Measurements from ENCODE around the gene CALML4. TPM values are rescaled to one million over a fixed set of nuclear protein-coding genes. Genes with fewer than 3 reads are reported as not detected.

Gene CALML4
- total RNA-seq, 1 donor from 2014 or later = 22.7 TPM

DNA sequence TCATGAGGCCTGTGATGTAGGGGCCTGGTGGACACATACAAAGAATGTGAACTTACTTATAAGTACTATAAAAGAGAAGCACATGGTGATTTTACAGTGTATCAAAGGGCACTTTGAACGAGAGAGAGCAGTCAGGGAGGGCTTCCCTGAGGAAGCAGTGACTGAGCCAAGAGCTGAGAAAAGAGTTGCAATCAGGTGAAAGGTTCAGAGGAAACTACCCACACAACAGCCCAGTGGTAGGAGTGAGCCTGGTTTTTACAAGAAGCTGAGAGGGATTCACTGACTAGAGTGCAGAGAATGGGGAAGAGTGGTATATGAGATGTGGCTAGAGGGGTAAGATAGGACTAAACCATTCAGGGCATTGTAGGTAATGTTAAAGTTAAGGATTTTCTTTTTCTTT lies 57.1 kb downstream of the CALML4 start:
- no peak overlapping the region for H3K4me2 ChIP-seq
- no peaks in the 10 kb centered on the region for H3K27me3 ChIP-seq
- H3K4me1 ChIP-seq = no peaks in the 10 kb centered on the region
- H3K4me3 Mint-ChIP-seq = no peak overlapping the region
- TF ChIP-seq EZH2phosphoT487 (IDR thresholded peaks at IDR 0.05) (no peak), EZH2 (IDR thresholded peaks at IDR 0.05) (no peak)
- TF ChIP-seq, protein P1, sequence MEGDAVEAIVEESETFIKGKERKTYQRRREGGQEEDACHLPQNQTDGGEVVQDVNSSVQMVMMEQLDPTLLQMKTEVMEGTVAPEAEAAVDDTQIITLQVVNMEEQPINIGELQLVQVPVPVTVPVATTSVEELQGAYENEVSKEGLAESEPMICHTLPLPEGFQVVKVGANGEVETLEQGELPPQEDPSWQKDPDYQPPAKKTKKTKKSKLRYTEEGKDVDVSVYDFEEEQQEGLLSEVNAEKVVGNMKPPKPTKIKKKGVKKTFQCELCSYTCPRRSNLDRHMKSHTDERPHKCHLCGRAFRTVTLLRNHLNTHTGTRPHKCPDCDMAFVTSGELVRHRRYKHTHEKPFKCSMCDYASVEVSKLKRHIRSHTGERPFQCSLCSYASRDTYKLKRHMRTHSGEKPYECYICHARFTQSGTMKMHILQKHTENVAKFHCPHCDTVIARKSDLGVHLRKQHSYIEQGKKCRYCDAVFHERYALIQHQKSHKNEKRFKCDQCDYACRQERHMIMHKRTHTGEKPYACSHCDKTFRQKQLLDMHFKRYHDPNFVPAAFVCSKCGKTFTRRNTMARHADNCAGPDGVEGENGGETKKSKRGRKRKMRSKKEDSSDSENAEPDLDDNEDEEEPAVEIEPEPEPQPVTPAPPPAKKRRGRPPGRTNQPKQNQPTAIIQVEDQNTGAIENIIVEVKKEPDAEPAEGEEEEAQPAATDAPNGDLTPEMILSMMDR (IDR thresholded peaks at IDR 0.05) = no peak
- no peaks in the 10 kb centered on the region for H3K9me3 Mint-ChIP-seq
- H3K36me3 ChIP-seq = peaks cover 23% of the 10 kb centered on the region
- H2AFZ ChIP-seq (replicated peaks) = no peak overlapping the region
- no peak overlapping the region for H3K27ac ChIP-seq
- no peak overlapping the region for H3K4me3 ChIP-seq
- H3K9me3 ChIP-seq (ENCODE audit: low read depth) = no peaks in the 10 kb centered on the region
- H3K27me3 Mint-ChIP-seq (ENCODE audit: insufficient read depth, low read depth) = no peaks in the 10 kb centered on the region
- H4K20me1 ChIP-seq (ENCODE audit: low read depth) = peaks cover 9% of the 10 kb centered on the region
- H3K79me2 ChIP-seq (ENCODE audit: low read depth) = peaks cover 10% of the 10 kb centered on the region
- no peak overlapping the region for H3K27ac Mint-ChIP-seq
- H3F3A ChIP-seq (ENCODE audit: low read depth) = peaks cover 15% of the 10 kb centered on the region
- H3K9ac ChIP-seq = no peak overlapping the region
- H3K4me1 Mint-ChIP-seq = peaks cover 7% of the 10 kb centered on the region
- H3K36me3 Mint-ChIP-seq = peaks cover 18% of the 10 kb centered on the region
- DNase-seq (ENCODE audit: low spot score) = no peak

DNA sequence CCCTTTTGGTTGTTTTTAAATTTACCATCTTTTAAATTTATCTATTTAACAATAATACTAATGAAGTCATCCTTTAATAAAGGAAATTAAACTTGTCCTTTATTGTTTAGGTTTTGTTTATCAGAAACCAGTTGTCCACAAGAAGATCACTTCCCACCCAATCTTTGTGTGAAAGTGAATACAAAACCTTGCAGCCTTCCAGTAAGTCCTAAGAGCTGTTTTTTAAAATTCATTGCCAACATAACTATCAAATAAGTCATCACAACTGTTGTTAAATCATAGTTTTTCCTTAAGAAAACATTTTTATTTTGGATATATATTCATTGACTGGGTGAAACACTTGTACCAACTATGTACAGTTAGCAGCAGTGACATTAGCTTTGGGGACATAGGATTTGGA lies 59.4 kb downstream of the CALML4 start:
- H3K4me3 ChIP-seq = no peak overlapping the region
- H3K9me3 ChIP-seq (ENCODE audit: low read depth) = no peaks in the 10 kb centered on the region
- peaks cover 19% of the 10 kb centered on the region for H4K20me1 ChIP-seq (ENCODE audit: low read depth)
- H3K9me3 Mint-ChIP-seq = no peaks in the 10 kb centered on the region
- no peak overlapping the region for H3K4me3 Mint-ChIP-seq
- peaks cover 9% of the 10 kb centered on the region for H3F3A ChIP-seq (ENCODE audit: low read depth)
- H3K4me2 ChIP-seq = no peak overlapping the region
- H2AFZ ChIP-seq (replicated peaks) = no peak overlapping the region
- peaks cover 10% of the 10 kb centered on the region for H3K79me2 ChIP-seq (ENCODE audit: low read depth)
- no peaks in the 10 kb centered on the region for H3K27me3 Mint-ChIP-seq (ENCODE audit: insufficient read depth, low read depth)
- H3K4me1 Mint-ChIP-seq = peaks cover 7% of the 10 kb centered on the region
- no peak overlapping the region for H3K27ac Mint-ChIP-seq
- peaks cover 23% of the 10 kb centered on the region for H3K36me3 ChIP-seq
- no peak for DNase-seq (ENCODE audit: low spot score)
- H3K36me3 Mint-ChIP-seq = peaks cover 17% of the 10 kb centered on the region
- no peak overlapping the region for H3K9ac ChIP-seq
- TF ChIP-seq, protein P1 (IDR thresholded peaks at IDR 0.05) = no peak
- TF ChIP-seq EZH2phosphoT487 (IDR thresholded peaks at IDR 0.05) = no peak
- no peak for TF ChIP-seq EZH2 (IDR thresholded peaks at IDR 0.05)
- H3K27ac ChIP-seq = no peak overlapping the region
- H3K27me3 ChIP-seq = no peaks in the 10 kb centered on the region
- H3K4me1 ChIP-seq = no peaks in the 10 kb centered on the region

DNA sequence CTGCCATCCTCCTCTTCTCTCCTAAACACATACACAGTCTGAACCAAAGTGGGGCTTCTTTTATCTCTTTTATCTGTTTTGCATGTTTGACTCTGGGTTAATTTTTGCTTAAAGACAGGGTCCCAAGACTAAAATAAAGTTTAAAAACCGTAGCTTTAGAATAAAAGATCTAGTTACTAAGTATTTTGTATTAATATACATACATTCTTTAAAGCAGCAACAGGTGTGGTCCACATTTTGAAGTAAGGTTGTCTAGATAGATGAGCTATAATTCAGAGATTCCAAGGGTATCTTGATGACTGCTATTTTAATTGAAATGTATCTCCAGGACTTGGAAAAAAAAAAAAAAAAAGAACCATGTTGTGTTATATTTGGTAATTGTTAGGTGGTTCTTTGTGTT lies 61.3 kb downstream of the CALML4 start:
- Histone ChIP-seq H3K9ac (no peak overlapping the region), H3K4me2 (no peak overlapping the region), H3K4me3 (no peak overlapping the region), H3K27ac (no peak overlapping the region), H3K27me3 (no peaks in the 10 kb centered on the region), H3K79me2 (ENCODE audit: low read depth) (peaks cover 11% of the 10 kb centered on the region), H3F3A (ENCODE audit: low read depth) (peaks cover 9% of the 10 kb centered on the region), H2AFZ (replicated peaks) (no peak overlapping the region), H3K4me1 (no peaks in the 10 kb centered on the region), H3K36me3 (peaks cover 17% of the 10 kb centered on the region), H3K9me3 (ENCODE audit: low read depth) (no peaks in the 10 kb centered on the region), H4K20me1 (ENCODE audit: low read depth) (peaks cover 22% of the 10 kb centered on the region)
- no peaks in the 10 kb centered on the region for H3K9me3 Mint-ChIP-seq
- no peaks in the 10 kb centered on the region for H3K27me3 Mint-ChIP-seq (ENCODE audit: insufficient read depth, low read depth)
- H3K36me3 Mint-ChIP-seq = peaks cover 20% of the 10 kb centered on the region
- TF ChIP-seq, protein P1 (IDR thresholded peaks at IDR 0.05) = no peak
- TF ChIP-seq EZH2phosphoT487 (IDR thresholded peaks at IDR 0.05) = no peak
- no peak for TF ChIP-seq EZH2 (IDR thresholded peaks at IDR 0.05)
- DNase-seq (ENCODE audit: low spot score) = no peak
- no peak overlapping the region for H3K27ac Mint-ChIP-seq
- peaks cover 5% of the 10 kb centered on the region for H3K4me1 Mint-ChIP-seq
- H3K4me3 Mint-ChIP-seq = no peak overlapping the region

Data from neural progenitor cell (in vitro differentiated cells).